ENCODE data around the gene ADPRS.

Gene ADPRS

DNA sequence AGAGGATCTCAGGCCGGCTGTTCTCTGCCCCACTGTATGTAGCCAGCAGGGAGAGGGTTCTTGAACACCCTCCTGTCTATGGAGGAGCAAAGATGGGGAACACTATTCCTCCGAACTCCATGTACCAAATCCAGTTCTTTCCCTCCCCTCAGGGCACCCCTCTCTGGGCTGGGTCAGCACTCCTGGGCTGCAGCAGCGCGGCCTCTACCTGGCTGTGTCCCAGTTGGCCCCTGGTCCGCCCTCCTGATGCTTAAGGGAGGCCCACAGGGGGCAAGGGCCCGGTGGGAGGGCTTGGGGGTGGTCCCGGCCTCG is 471 bp upstream of the ADPRS start:
- no peak for DNase-seq

DNA sequence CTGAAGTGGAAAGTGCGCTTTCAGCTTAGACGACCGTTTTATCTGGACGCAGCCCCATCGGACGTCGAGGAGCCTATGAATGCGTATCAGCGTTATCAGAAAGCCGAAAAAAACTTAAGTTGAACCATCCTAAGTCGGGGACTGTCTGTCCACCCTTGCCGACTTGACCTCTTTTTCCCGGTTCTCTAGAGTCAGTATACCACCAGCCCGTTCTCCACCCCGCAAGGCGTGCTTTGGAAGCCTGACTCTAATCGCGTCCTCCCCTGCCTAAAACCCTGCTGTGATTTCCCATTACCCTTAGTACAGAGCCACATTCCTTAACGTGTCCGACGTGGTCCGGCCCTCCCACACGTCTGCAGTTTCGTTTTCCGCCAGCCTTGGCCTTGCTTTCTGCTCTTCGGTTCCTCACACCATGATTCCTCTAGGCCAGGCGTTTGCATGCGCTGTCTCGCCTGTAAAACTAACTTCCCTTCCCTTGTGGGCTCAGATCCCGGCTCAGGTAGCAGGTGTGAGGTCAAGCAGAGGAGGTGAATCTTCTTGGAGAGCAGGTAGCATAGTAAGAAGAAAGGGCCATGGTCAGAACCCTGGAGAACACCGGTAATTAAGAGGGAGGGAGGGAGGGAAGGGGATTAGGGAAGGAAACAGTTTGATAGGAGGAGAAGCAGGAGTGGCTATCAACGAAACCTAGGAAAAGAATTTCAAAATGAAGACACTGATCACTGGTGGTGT is 865 bp downstream of the ADPRS start:
- DNase-seq: peak; percentile 4

DNA sequence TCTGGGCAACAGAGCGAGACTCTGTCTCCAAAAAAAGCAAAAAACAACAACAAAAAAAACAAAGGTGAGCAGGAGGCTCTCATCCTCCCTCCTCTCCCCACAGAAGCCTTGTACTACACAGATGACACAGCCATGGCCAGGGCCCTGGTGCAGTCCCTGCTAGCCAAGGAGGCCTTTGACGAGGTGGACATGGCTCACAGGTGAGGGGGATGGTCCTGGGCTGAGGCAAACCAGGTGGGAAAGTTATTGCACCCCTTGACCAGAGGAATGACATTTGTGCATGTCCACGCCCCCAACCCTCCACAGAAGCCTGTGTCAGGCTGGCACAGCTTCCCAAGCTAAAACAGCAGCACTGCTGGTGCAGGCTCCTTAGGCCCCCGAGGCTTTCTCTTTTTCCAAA is 2.4 kb downstream of the ADPRS start:
- no peak for DNase-seq

DNA sequence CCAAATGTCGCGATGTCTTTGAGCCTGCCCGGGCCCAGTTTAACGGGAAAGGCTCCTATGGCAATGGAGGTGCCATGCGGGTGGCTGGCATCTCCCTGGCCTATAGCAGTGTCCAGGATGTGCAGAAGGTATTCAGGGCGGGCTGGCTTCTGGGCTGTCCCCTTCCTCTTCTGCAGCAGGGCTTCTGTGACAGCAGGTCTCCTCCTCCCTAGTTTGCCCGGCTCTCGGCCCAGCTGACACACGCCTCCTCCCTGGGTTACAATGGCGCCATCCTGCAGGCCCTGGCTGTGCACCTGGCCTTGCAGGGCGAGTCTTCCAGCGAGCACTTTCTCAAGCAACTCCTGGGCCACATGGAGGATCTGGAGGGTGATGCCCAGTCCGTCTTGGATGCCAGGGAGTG is 3.0 kb downstream of the ADPRS start:
- DNase-seq: no peak

DNA sequence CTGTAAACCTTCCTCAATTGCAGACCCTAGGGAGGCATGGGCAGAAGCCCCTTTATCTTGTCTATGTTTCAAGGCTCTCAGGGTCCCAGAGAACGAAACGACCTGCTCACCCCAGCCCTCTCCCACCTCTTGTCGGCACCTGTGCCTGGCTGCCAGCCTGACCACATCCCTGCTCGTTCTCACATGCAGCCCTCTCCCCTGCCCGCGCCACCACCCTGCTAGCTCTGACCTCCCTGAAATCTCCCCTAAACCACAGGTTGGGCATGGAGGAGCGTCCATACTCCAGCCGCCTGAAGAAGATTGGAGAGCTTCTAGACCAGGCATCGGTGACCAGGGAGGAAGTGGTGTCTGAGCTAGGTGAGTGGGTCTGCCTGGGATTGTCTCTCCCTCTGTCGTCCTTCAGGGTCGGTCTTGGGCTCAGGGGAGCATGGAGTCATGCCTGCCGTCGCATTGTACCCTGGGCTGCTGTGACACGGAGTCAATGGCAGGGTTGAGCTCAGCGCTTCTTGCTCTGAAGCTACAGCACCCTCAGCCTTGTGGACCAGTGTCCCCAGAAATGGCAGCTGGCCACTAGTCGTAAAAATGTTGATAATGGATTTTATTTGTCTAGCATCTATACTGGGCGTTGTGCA is 3.6 kb downstream of the ADPRS start:
- no peak for DNase-seq

DNA sequence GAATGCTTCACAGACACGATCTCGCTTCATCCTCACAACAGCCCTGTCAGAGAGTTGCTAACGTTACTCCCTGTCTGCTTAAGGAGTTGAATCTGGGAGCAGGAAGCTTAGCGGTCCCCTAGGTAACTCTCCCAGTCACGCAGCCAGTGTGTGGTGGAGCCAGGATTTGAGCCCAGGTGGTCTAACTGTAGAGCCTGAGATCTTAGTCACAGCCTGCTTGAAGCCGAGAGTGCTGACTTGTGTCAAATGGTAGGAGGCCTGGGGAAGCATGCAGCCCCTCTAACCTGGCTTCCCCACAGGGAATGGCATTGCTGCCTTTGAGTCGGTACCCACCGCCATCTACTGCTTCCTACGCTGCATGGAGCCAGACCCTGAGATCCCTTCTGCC is 4.1 kb downstream of the ADPRS start:
- no peak for DNase-seq

DNA sequence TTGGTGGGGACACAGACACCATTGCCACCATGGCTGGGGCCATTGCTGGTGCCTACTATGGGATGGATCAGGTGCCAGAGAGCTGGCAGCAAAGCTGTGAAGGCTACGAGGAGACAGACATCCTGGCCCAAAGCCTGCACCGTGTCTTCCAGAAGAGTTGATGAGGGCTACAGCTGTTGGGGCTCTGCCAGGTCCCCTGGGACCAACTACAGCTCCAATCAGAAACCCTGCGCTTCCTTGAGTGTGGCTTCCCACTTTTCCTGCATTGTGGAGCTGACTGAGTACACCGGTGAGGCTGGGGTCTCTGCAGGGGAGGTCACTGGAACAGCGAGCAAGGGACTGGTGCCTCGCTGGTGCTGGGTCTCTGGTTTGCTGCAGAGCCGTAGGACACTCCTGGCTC is 4.5 kb downstream of the ADPRS start:
- DNase-seq: no peak

DNA sequence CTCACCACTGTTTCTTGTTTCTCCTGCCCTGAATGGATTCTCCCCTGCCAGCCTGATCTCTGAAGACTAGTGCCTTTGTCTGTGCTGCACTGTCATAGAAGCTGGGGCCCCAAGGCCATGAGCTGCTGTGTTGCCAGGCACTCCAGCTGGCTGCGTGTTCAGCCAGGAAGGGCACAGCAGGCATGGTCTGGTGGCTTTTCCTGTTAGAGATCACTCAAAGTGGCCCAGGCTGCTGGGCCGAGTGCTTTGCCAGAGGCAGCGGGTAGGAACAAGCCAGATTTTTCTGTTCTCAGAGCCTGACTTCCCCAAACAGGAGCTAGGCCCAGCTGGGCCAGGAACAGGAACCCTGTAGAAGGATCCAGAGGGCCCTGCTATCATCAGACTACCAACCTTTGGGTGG is 5.2 kb downstream of the ADPRS start:
- DNase-seq: no peak

DNA sequence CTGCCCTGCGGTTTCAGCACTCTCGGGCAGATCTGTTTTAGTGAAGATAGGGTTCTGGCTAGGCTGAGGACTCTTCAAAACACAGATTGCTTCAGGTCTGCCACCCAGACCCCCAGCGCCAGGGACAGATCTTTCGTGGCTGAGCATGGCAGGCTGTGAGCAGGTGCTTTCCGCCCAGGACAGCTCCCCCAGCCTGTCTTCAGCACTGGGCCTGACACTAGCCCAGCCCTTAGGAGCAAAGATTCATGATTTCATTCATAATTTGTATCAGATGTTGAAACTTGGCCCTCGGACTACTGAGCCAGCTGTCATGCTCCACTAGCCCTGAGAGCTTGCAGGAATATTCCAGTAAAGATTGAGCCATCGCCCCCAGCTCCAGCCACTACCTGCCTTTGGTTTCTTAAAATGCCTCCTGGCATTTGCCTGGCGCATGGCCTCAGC is 5.9 kb downstream of the ADPRS start:
- no peak for DNase-seq

DNA sequence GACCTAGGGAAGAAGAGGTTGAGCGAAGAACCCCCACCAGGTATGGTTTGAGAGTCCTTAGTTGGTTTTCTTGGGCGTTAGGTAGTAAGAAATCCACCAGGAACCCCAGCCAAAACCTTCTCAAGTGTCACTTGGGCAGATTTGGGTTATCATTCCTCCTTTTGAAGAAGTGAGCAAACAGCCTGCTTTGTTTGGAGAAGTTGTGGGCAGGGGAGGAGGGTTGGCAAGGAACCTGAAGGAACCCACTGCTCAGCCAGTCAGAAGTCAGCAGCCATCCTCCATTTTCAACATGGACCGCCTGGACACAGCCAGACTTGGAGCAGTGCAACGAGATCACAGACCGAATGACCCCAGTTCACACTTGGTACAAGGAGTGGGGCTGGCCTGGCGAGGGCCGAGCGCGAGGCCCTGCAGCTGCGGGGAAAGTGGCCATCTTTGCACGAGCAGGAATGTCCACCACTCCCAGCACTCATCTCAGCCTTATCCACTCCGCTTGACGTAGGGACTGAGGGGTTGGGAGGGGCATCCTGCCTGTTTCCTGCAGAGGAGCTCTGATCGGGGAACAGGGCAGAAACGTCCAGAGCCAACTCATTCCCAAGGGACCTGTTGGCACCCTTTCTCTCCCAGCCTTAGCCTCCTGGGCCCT is 7.2 kb downstream of the ADPRS start:
- no peak for DNase-seq

DNA sequence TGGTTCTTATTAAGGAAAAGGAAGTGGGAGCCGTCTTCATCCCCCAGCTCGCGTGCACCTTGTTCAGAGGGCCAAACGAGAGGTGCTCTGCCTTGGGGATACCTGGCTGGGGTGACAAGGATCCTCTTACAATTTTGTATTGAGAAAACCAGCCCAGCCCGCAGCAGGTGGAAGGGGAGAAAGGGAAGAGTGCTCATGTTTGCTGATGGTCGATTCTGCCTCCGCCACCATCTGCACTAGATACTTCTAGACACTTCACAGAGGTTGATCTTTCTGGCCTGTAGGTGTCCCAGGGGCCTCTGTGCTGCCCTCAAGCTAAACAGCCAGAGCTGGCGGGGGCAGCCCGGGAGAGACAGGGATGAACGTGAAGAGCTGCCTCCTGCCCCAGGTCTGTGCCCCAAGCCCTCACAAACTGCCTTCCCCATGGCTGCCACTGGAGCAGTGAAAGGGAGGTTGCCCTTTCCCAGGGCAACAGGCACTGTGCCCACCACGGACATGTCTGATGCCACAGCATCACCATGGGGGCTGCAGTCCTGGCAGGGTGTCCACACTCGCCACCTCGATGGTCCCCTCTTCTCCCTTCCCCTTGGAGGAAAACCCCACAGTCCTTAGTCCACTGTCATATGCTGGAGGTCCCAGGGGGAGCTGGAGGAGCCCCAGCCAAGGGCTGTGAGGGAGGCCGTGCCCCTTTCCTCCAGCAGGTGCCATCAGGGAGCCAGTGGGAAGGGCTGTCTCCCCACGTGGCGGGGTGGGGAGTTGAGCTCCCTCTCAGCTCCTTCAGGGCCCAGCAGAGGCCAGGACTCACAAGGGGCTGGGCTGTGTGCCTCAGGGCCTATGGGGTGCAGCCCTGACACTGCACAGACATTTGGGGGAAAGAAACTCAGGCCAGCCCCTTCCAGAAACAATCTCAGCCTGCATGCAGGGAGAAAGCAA is 8.1 kb downstream of the ADPRS start:
- no peak for DNase-seq

DNA sequence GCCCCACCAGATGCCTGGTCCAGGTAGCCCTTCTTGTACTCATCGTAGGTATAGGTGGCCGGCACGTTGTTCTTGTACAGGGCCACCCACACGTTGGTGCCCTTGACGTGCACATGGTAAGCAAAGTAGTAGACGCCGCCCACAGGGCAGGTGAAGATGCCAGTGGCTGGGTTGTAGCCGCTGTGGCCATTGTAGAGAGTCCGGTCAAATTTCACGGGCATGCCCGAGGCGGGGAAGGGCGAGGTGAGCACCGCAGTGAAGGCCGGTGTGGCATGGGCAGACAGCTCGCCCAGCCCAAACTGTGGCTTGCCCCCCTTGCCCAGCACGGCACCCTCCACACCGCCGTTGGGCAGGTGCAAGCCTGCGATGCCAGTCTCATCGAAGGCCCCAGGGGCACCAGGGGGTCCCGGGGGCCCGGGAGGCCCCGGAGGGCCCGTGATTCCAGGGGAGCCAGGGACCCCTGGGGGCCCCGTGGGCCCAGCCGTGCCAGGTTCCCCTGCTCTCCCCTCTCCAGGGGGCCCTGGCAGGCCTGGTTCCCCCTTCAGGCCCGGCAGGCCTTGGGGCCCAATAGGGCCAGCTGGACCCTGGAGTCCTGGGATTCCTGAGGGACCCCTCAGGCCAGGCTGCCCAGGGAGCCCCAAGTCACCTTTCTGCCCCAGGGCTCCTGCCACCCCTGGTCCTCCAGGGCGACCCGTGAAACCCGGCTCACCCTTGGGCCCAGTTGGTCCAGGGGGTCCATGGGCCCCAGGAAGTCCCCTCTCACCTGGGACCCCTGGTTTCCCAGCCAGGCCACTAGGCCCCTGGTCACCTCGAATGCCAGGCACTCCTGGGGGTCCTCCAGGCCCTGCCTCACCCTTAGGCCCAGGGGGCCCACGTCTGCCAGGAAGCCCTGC is 9.2 kb downstream of the ADPRS start:
- DNase-seq: no peak

DNA sequence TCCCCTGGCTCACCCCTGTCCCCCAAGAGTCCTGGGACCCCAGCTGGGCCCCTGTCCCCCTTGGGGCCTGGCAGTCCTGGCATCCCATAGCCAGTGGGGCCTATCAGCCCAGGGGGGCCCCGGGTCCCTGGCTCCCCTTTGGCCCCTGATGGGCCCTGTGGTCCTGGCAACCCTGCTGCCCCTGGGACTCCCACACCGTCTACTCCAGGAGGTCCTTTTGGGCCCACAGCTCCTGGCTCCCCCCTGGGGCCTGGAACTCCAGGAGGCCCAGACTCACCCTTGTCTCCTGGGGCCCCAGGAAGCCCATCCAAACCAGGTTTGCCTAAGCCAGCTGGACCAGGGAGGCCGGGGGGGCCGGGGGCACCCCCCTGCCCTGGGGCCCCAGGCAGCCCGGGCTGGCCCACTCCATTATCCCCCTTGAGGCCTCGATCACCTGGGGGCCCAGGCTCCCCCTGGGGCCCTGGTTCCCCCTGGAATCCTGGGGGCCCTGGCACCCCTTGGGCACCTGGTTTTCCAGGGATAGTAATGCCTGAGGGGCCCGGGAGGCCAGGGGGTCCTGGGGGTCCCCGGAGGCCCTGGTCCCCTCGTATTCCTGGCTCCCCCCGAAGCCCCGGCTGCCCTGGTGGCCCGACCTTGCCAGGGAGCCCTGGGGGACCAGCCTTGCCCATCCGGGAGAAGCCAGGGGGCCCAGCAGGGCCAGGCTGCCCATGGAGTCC is 10.1 kb downstream of the ADPRS start:
- DNase-seq: no peak

DNA sequence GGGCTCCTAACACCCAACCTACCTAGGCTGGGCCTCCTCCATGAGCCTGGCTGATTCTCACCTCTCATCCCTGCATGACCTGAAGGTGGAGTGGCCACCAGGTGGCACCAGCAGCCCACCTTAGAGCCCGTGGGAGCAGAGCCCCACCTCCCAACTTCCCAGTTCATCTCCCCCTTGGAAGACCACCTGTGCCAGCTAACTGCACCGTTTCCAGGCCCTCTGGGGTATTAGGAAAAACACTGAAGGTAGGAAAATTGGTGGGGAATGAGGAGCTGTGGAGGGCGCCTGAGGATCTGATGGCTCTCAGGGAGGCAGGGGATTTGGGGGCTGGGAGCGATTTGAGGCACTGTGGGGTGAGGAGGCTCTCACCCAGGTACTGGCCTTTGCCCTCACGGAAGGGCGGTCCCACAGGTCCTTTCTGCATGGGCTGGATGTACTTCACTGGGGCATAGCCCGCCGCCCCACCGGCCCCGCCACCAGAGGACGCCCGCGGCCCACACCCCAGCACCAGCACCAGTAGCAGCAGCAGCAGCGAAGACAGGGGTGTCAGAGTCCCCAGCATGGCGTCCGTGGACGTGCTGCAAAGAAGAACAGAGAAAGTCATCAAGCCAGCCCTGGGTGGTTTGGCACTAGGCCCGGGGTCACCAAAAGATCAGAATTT is 11.1 kb downstream of the ADPRS start:
- DNase-seq: peak; percentile 47

DNA sequence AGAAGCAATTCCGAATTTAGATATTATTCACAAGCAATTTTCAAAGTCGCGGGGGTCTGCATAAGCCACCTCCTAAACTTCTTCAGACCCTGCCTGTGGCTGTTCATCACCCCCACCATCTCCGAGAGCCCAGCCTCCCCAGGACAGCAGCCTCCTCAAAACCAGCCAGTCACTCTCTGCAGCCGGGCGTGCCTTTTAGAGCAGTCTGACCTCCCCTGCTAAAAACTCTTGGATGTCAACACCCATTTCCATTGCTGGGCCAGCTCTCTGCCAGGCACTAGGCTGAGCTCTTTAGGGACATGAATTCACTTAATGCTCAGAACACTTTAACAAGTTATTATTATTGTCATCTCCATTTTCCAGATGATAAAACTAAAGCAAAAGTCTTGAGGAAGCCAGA is 11.7 kb downstream of the ADPRS start:
- DNase-seq: no peak

DNA sequence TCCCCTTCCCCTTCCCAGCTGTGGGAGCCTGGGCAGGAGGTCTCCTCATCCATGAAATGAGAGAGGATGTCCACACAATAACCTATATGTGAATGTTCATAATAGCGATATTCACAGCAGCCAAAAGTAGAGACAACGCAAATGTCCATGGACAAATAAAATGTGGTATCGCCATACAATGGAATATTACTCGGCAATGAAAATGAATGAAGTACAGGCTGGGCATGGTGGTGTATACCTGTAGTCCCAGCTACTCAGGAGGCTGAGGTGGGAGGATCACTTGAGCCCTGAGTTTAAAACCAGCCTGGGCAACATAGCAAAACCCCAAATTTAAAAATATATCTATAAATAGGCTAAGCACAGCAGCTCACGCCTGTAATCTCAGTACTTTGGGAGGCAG is 12.9 kb downstream of the ADPRS start:
- no peak for DNase-seq

DNA sequence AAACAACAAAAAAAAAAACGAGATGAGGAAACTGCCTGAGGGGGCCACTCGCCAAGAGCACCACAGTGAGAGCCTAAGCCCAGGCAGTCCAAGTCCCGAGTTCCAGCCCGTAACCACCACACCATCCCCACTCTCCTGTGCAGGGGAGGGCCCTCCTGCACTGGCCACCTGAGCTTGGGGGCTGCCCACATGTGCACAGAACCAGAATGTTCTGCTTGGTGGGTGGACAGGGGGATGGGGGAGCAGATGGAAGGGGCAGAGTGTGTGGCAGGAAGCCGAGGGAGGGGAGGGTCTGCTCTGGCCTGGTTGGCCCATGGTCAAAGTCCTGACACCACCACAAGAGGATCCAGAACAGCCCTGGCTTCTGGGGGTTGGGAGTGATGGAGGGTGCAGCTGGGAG is 17.6 kb downstream of the ADPRS start:
- DNase-seq: no peak

DNA sequence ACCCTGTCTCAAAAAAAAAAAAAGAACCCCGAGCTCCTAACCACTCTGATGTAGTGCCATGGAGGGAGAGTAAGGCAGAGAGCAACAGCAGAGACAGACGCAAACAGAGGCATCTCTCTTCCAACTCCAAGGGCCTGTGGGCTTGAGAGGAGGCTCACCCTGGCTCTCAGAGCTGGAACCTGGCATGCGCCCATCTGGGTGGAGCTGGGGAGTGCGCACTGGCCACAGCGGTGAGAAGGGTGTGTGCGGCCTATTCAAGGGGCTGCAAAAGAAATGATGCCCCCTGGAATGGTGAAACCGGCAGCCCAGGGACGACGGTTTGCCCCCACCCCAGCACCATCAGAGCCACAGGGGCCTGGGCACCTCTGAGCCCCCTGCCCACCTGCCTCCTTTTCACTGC is 18.7 kb downstream of the ADPRS start:
- DNase-seq: no peak

DNA sequence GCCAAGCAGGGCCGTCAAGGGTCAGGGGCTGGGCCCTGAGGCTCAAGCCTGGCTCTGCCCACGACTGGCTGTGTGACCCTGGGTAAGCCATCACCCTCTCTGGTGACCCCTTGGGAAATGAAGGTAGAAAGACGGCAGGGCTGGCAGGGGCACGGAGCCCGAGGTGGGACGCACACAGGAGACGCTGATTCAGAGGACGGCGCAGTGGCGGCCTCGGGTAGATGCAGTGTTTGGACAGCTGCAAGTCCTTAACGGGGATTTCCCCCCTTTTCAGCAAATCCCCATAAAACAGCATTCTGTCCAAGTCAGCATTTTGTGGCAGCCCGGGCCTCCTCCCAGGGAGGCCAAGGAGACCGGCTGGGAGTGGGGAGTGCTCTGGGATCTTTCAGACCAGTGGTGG is 19.6 kb downstream of the ADPRS start:
- no peak for DNase-seq

DNA sequence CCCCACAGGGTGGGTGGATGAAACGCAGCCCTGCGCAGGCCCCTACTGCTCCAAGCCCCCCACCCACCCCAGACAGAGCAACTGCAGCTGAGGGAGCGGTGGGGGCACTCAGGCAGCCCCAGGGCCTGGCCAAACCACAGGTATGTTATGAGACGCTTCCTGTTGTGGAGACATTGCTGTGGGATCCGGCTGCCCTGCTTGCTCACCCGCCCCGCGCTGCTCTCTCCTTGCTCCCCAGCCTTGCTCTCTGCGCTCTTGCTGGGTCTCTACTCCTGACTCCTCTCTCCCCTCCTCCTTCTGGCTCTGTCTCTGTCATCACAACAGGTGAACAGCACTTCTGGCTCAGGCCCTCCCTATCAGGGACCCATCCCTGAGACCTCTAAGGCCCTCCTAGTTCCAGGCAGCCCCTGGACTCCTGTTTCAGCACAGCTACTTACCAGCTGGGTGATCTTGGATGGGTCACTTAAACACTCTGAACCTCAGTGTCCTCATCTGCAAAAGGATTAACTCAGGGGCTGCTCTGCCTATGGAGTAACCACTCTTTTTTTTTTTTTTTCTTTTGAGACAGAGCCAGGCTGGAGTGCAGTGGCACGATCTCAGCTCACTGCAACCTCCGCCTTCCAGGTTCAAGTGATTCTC is 20.5 kb downstream of the ADPRS start:
- DNase-seq: no peak

DNA sequence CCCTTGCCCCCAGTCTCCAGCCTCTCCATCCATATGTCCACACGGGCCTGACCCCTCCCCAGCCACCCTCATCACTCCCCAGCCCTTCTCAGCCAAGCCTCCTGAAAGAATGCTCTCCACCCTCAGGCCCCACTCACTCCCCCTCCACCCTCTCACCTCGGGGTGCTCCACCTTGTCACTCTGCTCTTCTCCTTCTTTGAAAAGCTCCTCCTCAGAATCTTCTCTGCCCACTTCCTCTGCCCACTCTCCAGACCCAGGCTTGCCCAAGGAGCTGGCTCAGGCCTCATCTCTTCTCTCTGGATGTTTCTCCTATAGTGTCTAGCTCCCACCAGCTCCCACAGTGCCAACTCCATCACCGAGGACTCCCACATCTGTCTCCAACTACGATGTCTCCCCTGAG is 22.5 kb downstream of the ADPRS start:
- DNase-seq: no peak
